NB4 (cell line): ENCODE measurements around the gene PRMT7.
A peak's percentile ranks its signal among the peaks of the same experiment; 100 is the strongest.

Source experiments
- DNase-seq: peaks from one replicate; pipeline ENCODE4 v3.0.0; 2010; ENCODE audit warnings: low read depth
- H3K4me3 ChIP-seq: one replicate; pipeline ENCODE4 v1.5.1; 2011; ENCODE audit warnings: mild to moderate bottlenecking, low read depth, low read length, moderate library complexity
- MYC ChIP-seq: IDR thresholded peaks from 2 replicates; pipeline ENCODE4 v1.6.1; 2011; ENCODE audit warnings: low read depth, low read length
- POLR2A ChIP-seq: IDR thresholded peaks from 2 replicates; pipeline ENCODE4 v1.6.1; 2011; ENCODE audit warnings: mild to moderate bottlenecking; ENCODE audit not compliant: insufficient read length; ENCODE audit errors: extremely low read depth
- TF ChIP-seq, protein P1 (sequence below): IDR thresholded peaks from one replicate; pipeline ENCODE4 v1.5.1; 2012; ENCODE audit warnings: low read depth, low read length
- TF ChIP-seq, protein P2 (sequence below): IDR thresholded peaks from 2 replicates; pipeline ENCODE4 v1.6.1; 2011; ENCODE audit warnings: low read depth, low read length

Gene PRMT7

DNA sequence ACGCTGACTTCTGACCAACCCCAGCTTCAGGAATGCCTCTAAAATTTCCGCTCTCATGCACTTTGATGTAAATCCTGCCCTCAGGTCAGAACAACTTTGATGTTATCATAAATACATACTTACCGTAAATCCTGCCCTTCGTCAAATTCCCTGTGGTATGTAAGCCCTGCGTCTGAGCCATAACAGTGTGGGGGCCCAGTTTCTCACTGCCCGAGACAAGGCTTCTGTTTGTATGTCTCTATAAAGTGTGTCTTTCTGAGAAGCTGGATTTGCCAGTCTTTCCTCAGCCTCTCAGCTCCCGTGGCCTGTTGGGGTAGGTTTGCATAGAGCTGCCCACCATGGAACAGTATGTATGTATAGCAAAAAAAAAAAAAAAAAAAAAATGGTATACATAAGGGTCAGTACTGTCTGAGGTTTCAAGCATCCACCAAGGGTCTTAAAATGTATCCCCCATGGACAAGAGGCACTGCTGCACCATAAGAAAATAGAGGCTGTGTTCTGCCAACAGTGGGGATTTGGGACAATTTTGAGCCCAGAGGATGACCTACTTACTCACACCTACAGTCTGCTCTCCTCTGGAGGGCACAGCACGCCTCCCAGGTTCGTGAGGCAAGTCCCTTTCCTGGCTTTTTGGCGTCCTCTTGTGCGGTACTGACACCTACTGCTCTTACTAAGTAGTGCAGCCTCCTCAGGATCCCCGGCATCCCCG lies 17.5 kb downstream of the PRMT7 start:
- H3K4me3 ChIP-seq = no peak overlapping the region
- peak; percentile 85 for DNase-seq
- TF ChIP-seq, protein P1, sequence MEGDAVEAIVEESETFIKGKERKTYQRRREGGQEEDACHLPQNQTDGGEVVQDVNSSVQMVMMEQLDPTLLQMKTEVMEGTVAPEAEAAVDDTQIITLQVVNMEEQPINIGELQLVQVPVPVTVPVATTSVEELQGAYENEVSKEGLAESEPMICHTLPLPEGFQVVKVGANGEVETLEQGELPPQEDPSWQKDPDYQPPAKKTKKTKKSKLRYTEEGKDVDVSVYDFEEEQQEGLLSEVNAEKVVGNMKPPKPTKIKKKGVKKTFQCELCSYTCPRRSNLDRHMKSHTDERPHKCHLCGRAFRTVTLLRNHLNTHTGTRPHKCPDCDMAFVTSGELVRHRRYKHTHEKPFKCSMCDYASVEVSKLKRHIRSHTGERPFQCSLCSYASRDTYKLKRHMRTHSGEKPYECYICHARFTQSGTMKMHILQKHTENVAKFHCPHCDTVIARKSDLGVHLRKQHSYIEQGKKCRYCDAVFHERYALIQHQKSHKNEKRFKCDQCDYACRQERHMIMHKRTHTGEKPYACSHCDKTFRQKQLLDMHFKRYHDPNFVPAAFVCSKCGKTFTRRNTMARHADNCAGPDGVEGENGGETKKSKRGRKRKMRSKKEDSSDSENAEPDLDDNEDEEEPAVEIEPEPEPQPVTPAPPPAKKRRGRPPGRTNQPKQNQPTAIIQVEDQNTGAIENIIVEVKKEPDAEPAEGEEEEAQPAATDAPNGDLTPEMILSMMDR = peak; percentile 82
- TF ChIP-seq POLR2A = no peak
- TF ChIP-seq MYC = no peak

DNA sequence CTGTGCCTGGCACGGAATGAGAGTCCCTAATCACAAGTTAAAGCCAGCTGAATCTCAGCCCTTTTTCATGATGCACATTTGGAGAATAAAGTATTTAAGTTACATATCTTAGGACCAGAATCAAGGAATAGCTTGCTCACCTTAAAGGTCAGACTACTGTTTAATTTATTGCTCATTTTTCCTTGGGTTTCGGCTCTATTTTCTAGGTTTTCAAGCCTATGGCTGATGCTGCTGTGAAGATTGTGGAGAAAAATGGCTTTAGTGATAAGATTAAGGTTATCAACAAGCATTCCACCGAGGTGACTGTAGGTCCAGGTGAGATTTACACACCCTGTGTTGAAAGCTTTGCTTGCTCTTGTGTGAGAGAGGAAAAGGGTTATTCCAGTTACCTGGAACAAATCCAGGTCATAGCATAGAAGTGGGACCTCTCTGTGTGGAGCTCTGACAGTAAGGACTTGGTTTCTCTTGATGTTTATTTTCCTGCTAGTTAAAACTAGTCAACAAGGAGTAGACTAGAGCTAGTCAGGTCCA lies 18.1 kb downstream of the PRMT7 start:
- no peak for DNase-seq
- no peak for TF ChIP-seq POLR2A
- no peak for TF ChIP-seq MYC
- TF ChIP-seq, protein P1 = no peak
- TF ChIP-seq, protein P2, sequence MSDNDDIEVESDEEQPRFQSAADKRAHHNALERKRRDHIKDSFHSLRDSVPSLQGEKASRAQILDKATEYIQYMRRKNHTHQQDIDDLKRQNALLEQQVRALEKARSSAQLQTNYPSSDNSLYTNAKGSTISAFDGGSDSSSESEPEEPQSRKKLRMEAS = no peak
- H3K4me3 ChIP-seq = no peak overlapping the region

DNA sequence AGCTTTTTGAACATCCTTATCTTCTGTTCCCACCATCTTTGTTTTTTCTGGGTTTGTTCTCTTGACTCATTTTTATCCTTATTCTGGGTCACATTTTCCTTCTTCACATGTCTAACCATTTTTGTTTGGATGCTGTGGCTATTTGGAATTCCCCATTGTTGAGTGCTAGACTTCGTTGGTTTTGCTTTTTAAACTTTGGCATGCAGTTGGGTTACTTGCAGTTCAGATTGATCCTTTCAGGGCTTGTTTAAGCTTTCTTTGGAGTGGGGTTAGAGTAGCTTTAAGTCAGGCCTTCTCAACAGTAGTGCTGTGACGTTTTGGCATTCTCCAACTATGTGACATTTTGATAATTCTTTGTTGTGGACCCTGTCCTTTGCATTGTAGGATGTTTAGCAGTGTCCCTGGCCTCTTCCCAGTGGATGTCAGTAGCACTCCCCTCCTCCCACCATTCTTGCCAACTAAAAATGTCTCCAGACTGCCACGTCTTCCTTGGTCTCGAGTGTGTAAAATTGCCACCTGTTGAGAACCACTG lies 21.1 kb downstream of the PRMT7 start:
- no peak overlapping the region for H3K4me3 ChIP-seq
- DNase-seq = no peak

DNA sequence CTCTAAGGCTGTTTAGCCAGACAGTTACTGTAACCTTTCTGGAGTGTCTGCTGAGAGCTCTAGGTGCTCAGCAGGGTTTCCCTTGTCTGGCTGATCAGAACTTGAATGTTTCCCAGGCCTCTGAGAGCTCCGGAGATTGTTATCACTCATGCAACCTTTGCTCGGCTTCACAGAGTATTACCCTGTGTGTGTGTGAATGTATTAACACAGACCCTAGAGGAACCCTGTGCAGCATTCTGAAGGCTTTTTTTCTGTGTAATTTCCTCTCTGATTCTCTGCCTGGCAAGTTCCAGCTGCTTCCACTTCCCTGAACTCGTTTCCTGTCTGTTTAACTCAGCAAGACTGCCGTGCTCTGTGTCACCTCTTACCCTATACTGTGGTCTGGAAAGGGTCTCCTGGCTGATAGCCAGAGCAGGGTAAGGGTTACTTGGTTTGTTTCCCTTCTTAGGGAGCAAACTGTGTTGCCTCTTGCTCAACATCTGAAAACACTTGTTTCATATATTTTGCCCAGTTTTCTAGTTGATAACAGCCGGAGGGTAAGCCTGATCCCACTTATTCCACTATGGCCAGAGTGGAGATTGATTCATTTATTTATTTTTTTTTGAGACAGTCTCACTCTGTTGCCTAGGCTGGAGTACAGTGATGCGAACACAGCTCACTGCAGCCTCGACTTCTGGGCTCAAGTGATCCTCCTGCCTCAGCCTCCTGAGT lies 21.7 kb downstream of the PRMT7 start:
- TF ChIP-seq POLR2A = no peak
- TF ChIP-seq MYC = no peak
- TF ChIP-seq, protein P1 = no peak
- TF ChIP-seq, protein P2 = no peak
- DNase-seq = peak; percentile 77
- no peak overlapping the region for H3K4me3 ChIP-seq

More for the DNA sequence above, 21.1 kb downstream of the PRMT7 start:
- TF ChIP-seq, protein P2 = no peak
- TF ChIP-seq POLR2A (no peak), MYC (no peak)
- TF ChIP-seq, protein P1 = no peak

DNA sequence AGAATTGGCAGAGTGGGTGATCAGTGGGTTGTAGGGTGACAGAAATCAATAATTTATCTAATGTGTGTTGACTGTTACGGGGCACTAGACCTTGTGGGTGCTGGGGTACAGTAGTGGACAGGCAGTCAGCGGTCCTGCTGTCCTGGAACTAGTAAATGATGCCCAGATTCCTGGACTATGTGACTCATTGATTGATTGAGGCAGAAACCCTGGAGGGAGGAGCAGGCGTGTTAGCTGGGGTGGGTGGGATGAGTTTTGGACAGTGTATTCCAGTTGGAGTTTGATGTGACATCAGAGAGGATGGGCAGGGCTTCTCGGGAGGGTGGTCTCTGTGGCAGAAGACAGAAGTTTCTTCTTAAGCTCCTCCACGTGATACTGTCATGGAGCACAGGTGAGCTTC lies 24.4 kb downstream of the PRMT7 start:
- H3K4me3 ChIP-seq = no peak overlapping the region
- TF ChIP-seq POLR2A = no peak
- TF ChIP-seq, protein P2 = no peak
- TF ChIP-seq MYC = no peak
- TF ChIP-seq, protein P1 = no peak
- no peak for DNase-seq
